Glomerular visceral epithelial cell (primary cell): ENCODE results near the gene TMEM132C.

ENCODE experiments used
- DNase-seq: peaks from one replicate; pipeline ENCODE4 v3.0.0-alpha.2; 2016; ENCODE audit errors: extremely low spot score

The TMEM132C gene

DNA sequence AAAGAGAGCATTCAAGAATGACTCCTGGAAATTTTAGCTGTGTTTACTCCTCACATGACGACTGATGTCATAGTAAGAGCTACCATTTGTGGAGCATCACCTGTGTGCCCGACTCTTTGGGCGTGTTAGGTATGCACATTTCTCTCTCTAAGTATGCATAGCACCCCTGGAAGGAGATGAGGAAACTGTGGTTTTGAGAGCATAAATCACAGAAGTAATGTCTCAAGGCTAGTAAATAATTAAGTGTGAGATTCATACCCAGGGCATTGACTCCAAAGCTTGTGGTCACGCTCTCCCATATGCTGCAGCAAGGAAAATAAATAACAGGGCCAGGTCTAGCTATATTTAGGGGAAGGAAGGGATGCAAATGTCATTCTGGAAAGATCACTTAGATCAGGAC, 340.7 kb downstream of the TMEM132C start:
- no peak for DNase-seq

- no peak for DNase-seq
These were observed 342.9 kb downstream of the TMEM132C start for GRCh38 chr12:128609861-128610260.

DNA sequence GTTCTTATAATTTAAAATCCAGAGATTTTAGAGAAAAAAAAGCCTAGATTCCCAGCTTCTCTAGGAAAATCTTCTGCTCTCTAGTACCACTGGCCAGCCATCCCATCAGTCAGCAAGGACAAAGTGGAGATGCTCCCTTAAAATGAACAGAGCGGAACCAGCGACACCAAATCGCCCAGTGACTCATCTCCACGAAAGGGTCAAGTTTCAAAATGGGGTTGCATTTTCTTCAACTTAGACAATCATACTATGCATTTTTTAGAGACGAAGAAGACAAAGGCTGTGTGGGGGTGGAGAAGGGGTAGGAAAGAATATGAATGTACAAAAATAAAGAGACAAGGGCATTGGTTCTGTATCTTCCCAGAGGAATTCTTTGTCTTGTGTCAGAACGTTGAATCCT, 344.8 kb downstream of the TMEM132C start:
- no peak for DNase-seq

GRCh38 chr12:128612150-128612850, 345.3 kb downstream of the TMEM132C start:
- no peak for DNase-seq

DNA sequence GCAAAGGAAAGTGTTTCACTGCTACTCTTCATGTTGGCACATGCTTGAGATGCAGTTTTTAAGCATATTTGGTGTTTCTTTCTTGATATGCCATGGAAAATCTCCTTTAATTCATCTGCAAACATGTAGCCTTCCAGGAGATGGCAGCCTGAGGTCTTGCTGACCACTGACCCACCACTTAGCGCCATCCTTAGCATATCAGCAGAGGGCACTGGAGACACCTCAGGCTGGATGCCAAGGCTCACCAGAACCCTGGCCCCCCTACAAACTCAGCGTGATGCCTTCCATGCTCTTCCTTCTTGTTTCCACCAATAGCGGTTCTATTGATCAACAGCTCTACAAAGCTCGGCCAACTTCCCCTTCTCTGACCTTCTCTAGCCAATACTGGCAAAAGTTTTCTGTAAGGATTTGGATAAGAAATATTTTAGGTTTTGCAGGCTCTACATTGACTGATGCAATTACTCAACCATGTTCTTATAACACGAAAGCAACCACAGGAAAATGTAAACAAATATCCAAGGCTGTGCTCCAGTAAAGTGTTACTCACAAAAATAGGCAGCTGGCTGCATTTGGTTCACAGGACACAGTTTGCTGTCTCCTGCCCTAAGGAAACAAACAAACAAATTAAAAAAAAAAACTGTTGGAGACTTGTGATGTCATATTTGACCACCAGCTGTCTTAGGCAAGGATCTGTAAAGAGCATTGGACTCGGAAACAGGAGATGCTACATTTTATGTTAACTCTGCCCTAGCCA, 347.0 kb downstream of the TMEM132C start:
- DNase-seq, result no peak

DNA sequence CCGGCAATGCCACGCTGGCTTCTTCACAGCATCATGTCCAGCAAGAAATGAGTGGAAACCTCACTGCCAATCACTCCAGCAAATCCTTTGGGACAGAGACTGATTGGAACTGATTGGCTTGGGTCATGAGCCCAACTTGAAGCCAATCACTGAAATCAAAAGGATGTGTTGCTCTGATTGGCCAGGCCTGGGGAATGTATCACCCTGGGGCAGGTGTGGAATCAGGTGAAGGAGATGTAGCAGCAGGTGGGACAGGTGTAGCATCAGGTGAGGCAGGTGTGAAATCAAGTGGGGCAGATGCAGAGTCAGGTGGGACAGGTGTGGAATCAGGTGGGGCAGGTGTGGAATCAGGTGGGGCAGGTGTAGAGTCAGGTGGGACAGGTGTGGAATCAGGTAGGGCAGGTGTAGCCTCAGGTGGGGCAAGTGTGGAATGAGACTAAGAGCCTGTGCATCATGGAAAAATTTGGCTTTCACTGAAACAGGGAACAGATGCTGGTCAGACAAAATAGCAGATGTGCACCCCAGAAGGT, 350.4 kb downstream of the TMEM132C start:
- DNase-seq, result no peak

- DNase-seq, result no peak
These were observed 352.3 kb downstream of the TMEM132C start for GRCh38 chr12:128619263-128619662.

- DNase-seq, result no peak
These were observed 354.3 kb downstream of the TMEM132C start for GRCh38 chr12:128621304-128621703.

GRCh38 chr12:128623748-128624147, 356.8 kb downstream of the TMEM132C start:
- no peak for DNase-seq

- DNase-seq, result no peak
These were observed 359.9 kb downstream of the TMEM132C start for GRCh38 chr12:128626808-128627320.

- no peak for DNase-seq
These were observed 360.7 kb downstream of the TMEM132C start for GRCh38 chr12:128627659-128628058.

DNA sequence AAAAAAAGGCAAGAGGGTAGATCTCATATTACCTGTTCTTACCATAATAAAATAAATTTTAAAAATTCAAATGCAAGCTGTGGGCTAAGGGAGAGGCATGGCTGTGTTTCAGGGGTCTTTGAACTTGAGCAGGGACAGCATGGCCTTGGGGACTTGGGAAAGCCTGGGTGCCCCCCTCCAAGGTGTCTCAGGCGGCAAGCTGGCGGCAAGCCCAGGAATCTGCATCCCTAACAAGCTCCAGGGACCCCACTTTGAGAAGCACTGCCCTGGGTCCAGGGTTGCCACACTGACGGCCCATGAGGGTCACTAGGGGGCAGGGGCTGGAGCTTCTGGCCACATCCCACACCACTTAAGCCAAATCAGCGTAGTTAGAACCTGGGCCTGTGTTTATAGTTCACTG, 363.0 kb downstream of the TMEM132C start:
- DNase-seq, result no peak

DNA sequence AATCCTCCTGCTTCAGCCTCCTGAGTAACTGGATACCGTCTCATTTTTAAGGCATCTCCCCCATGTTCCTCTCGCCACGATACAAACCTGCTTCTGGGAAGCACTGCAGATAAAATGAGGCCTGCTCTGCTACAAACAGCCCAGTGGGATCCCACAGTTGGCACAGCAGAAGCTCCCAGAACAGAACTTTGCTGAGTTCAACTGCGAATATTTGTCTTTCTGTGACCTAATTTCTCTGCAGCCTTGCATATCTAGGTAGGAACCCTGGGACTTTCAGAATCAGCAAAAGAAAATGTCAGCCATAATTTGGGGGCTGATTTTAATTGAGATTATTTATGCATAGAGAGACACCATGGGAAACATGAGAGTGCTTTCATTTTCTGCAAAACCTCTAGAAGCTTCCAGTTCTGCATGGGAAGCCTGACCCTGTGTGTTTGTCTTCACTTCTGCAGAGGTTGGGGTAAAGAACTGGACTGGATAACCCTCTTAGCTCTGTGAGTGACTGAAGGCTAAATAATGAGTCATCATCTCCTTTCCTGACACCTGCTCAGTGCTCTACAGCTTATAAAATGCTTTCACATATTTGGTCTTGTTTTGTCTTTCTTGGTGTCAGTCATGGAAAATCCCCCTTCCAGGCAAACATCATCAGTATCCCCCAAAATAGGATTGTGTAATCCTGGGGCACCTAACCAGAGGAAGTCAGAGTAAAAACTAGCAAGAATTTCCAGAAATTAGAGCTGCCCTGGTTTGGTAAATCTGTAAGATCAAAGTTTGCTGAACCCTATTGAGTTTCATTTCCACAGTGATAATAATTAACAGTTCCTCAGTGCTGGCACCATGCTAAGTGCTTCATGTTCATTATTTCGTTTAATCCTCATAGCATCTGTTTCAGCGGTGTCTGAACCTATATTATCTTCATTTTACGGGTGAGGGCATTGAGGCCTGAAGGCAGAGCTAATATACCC, 371.0 kb downstream of the TMEM132C start:
- DNase-seq, result no peak

- no peak for DNase-seq
These were observed 372.1 kb downstream of the TMEM132C start for GRCh38 chr12:128639089-128639488.

DNA sequence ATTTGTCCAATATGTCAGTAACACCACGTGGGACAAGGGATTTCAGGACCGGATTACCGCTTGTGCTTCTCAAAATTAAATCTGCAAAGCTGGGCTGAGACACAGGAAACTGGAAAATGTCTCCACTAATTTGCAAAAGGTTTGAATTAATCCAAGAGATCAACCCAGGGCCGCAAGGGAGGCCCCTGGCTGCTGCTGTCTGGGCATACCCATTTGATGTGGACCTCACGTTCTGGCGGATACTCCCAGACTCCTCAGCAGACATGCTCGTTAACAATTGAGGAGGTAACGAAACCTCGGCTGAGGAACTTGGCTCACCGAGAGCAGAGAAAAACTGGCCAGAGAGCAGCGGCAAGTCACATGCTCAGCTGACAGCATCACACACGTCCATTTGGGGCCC, 376.2 kb downstream of the TMEM132C start:
- DNase-seq, result no peak

DNA sequence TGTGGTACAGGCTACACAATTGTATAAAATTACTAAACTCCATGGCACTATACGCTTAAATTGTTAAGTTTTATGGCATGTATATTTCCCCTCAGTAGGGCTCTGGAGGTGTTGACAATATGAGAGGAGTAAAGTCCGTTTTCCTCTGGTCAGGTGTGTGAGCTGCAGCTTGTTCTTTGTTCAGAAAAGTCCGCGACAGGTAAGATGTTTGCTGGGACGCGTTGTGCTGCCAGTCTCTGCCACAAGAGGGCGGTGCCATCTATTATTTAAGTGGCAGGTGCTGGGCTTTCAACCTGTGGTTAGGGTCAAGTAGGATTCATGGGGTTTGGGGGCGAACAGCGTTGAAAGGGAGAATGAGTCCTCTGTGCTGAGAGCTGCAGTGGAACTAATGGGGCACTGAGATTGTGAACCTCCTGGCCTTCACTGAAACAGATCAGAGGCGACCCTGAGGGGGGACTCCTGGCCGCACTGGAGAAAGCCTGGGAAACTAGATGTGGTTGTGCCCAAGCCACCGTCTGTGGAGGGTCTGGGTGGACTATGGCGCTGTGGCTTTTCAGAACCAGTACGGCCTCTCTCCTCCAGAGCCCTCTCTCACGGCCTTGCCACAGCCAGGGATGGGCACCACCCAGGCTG, 377.8 kb downstream of the TMEM132C start:
- no peak for DNase-seq

- no peak for DNase-seq
These were observed 382.9 kb downstream of the TMEM132C start for GRCh38 chr12:128649902-128650301.

DNA sequence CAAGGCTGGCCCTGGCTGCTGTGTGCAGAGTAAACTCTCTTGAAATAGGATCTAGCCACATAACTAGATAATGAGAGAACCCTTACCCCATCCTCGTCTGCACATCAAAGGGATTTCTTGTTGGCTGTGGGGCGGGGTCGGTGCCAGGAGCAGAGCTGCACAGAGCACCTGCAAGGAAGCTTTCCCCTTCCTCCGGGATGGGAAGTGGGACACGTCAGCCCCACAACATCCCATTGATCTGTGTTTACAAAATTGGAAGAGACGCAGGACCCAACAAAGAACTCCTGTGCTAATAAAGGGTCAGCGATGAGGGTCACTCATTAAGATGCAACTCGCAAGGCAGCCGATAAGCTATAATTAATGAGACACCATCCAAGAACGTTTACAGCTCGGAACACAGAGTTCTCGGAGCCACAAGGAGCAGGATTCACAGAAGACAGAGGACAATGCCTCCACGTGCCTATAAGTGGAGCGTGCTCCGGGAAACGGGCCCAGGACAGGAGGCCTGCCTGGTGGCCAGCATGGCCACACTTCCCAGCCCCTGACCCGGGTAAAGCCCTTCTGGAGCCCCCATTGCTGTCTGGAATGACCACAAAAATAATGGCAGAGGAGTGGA, 385.3 kb downstream of the TMEM132C start:
- DNase-seq, result no peak

DNA sequence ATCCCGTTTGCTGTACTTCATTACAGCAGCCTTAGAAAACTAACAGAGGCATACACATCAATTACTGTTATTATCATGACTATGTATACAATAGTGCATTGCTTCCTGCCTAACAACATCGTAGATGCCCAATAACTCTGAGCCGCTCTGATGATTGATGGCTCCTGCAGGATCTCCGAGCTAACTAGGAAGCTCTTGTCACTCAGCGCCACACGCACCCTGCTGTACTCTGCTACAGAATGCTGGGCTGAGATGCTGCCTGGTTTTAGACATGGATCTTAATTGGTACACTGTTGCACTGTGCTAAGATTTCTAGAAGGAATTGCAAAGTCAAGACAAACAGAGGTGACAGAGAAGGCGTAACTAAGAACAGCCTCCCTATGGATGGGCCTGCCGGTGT, 387.5 kb downstream of the TMEM132C start:
- DNase-seq, result no peak

DNA sequence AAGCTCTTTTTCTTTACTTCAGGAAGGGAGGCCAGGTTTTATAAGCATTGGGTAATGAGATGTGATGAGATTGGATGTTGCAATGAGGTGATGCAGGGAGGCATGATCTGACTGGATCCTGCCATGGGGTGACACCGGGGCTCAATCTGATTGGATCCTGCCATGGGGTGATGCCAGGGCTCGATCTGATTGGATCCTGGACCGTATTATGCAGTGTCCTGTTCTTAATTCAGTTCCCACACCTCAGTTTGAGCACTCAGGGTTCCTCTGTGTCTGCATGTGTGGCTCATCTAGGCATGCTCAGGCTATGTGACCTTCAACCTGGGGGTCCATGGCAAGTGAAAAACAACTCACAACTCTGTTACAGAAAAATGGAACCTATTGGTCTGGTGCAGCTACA, 390.4 kb downstream of the TMEM132C start:
- no peak for DNase-seq
